GM11168 (cell line): Measurements from ENCODE around the gene PLAU.
"Not testable (repeated sequence)": the region's sequence is repeated elsewhere in the genome, so short reads cannot be mapped to it uniquely, and the experiment has no call there.

Experiments used
- in situ Hi-C: fragments of 300-500 bp; cut with MboI; formaldehyde crosslinking; loops from one replicate; pipeline ENCODE4 v1.12.0; 2022; ENCODE audit warnings: low sequenced_read_pairs; ENCODE audit not compliant: unreplicated experiment

PLAU gene

DNA sequence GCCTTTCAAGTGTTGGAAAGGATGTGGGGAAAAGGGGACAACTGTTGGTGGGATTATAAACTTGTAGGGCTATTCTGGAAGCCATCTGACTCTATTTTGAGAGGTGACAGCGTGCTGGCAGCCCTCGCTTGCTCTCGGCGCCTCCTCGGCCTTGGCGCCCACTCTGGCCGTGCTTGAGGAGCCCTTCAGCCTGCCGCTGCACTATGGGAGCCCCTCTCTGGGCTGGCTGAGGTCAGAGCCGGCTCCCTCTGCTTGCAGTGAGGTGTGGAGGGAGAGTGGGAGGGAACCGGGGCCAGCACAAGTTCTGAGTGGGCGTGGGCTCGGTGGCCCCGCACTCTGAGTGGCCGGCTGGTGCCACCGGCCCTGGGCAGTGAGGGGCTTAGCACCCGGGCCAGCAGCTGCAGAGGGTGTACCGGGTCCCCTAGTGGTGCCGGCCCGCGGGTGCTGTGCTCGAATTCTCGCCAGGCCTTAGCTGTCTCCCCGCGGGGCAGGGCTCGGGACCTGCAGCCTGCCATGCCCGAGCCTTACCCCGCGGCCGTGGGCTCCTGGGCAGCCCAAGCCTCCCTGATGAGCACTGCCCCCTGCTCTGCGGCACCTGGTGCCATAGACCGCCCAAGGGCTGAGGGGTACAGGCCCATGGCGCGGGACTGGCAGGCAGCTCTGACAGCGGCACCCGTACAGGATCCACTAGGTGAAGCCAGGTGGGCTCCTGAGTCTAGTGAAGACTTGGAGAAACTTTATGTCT is 33.6 kb downstream of the PLAU start:
- in situ Hi-C loops, result loop anchor here (10.0 kb wide), 1 partner anchor 100 kb away; no protein-coding TSS in a partner anchor

DNA sequence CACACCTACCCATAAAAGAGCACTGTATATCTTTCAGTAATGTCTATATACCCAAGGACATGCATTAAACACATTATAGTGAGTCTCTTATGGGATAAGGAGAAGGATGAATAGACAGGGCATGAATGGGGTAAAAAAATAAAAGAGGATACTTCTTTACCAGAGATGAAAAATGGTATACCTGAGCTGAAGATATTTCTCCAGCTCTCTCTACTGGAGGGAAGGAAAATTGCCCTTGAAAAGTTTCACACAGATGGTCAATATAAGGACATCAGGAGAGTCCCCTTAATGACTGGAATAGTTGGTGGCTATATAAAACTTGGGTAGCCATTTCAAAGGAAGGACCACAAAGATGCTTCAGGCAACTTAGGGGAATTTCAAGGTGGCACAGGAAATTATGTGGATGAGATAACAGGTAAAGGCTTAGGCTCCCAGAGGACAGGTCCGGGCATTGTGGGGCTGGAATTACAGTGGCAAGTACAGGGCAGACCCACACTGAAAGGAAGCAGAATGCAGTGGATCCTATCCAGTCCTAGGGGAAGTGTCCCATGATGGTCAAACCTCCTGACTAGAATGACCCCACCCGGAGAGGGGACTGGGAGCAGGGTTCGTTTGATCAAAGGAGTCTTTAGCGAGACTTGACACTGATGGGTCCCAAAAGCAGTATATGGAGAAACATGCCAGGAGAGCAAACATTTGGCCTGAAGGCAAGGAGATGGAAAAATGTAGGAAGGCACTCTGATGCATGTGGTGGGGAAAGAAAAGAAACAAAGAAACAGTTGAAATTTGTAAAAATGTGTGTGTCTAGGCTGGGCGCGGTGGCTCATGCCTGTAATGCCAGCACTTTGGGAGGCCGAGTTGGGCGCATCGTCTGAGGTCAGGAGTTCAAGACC is 35.6 kb downstream of the PLAU start:
- in situ Hi-C loops, result loop anchor here (10.0 kb wide), 1 partner anchor 102 kb away; no protein-coding TSS in a partner anchor

DNA sequence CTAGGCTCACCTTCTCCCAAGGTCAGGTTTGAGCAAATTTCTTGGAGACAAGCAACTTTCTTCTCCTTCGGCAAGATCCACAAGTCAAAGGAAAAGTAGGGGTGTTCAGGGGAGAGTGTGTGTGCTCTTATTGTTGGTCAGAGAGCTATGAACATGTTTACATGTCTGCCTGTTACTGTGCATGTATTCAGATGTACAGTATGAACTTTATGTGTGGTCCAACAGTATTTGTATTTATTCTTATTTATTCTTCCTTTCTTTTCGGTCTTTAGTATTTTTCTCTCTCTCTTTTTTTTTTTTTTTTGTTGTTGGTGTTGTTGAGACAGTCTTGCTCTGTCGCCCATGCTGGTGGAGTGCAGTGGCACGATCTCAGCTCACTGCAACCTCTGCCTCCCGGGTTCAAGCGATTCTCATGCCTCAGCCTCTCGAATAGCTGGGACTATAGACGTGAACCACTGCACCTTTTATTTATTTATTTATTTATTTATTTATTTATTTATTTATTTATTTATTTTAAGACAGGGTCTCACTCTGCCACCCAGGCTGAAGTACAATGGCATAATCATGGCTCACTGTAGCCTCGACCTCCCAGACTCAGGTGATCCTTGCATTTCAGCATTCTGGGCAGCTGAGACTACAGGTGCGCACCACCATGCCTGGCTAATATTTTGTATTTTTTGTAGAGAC is 38.2 kb downstream of the PLAU start:
- in situ Hi-C loops, result loop anchor here (10.0 kb wide), 1 partner anchor 104 kb away; no protein-coding TSS in a partner anchor

DNA sequence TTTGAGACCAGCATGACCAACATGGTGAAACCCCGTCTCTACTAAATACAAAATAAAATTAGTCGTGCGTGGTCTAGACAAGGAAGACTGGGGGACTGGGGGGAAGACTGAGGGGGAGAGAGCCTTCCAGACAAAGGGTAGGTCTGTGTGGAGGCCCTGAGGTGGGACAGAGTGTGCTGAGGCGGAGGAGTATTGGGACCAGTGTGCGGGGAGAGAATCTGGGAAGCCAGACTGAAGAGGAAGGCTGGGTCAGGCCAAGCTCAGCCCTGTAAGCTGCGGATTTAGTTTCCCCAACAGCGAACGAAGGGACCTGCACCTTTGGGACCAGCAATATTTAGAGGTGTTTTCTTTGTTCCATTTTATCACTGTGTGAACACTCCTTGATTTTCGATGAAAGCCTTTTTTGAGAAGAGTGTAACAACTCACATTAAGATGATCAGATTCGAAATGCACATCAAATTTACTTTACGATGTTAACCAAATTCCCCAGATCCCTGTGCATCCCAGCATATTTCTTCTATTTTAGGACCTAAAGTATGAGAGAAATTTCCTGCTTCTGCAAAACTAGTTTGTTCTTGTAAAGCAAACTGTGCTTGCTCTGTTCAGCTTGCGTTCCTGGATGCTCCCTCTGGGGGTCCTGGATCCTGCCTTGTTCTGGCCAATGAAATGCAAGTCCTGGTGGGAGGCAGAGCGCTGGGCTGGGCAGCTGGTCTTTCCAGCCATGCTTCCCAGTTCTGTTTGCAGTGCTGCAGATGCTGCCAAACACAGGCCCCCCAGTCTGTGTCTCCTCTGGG is 39.4 kb downstream of the PLAU start:
- in situ Hi-C loops, result no loop called here

DNA sequence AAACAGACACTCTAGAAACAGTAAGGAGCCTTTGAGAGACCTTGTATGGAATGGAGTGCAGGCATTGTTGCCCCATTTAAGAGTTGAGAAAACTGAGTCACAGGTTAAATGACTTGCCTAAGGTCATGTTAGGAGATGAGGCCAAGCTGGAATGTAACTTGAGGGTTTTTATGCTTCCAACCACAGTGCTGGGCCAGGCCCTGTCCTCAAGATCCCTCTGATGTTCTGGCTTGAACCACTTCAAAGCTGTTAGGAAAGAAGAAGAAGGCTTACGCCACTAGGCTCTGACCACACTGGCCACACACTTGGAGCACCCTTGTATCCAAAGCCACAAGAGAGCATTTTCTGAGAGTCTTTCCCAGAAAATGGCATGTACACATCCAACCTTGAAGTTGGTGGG is 42.7 kb downstream of the PLAU start:
- in situ Hi-C loops, result no loop called here

DNA sequence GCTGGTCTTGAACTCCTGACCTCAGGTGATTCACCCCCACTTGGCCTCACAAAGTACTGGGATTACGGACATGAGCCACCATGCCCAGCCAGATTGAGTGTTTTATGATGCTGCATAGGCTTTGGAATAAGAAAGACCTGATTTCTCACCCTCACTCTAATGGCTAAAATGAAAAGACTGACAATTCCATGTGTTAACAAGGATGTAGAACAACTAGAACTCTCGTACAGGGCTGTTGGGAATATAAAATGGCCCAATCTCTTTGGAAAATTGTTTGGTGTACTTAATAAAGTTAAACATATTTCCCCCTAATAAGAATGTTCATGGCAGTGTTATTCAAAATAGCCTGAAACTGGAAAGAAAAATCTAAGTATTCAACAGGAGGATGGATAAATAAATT is 43.8 kb downstream of the PLAU start:
- in situ Hi-C loops, result no loop called here

DNA sequence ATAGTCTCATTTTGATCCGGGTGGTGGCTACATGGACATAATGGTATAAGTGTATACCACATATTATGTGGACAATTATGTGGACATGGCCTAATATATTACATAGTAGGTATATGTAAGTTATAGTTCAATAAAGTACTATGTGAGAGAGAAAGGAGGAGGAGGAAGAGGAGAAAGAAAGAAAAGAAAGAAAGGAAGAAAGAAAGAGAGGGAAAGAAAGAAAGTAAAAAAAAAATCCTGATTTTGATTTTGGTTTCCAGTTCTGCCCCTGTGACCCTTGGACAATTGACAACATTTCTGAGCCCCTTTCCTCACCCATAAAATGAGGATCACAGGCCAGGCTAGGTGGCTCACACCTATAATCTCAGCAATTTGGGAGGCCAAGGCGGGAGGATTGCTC is 44.8 kb downstream of the PLAU start:
- in situ Hi-C loops, result no loop called here

DNA sequence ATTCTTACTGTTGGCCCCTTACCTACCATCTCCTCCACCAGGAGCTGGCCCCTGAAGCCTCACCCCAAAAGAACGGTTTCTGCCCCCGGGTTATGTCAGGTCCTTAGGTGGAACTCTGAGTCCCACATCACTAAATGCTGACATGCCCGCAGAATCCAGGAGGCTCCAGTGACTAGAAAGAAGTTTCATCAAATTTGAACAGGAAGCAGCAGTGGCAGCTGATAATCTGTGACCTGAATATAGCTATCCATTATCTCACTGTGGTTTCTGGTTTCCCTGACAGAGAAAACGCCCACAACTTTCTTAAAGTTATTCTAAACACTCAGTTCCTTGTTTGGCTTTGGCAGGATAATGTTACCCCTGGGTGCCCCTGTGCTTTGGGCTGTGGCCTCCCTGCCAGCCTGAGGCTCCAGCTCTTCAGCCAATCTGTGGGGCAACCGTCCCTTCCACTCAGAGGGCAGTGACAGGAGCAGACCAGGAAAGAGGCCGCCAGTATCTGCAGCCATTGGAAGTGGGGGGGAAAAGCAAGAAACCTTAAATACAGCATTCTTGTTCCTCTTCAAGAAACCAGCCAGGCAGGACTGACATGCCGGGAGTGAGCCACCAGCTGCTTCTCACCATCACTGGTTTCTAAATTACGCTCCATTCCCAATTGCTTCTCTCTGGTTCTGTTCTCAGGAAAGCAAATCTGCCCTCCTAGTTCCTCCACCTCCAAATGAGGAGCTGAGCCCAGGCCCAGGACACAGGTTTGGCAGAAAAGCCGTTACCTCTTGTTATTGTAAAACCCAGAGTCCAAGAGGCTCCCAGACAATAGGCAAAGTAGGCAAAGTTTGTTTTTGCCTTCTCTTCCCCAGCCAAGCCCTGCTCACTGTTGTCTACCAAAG is 45.8 kb downstream of the PLAU start:
- in situ Hi-C loops, result no loop called here

DNA sequence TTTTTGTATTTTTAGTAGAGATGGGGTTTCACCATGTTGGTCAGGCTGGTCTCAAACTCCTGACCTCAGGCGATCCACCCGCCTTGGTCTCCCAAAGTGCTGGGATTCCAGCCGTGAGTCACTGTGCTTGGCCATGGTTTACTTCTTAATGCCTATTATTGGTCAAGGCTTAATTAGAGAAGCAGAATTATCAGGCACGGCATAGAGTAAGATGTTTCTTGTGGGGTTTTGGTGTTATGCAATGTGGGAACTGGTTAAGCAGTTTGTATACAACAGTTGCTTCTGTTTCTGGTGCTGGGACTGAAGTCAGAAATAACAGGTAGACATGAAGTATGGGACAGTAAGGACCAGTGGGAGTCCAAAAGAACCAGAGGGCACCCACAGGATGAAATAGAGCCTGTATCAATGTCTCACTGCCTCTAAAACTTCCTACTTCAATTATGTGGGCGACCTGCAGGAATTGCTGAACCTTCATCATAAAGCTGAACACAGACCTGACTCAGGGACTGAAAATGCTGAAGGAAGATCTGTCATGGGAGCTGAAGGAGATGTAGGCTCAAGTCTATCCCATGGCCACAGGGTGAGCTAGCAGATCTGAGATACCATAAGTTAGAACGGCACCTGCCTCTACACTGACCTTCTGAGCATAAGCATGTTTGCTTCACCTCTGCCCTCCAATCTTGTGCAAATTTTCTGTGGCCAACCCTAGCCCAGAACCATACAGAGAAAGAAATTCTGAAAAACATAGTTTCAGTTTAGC is 48.7 kb downstream of the PLAU start:
- in situ Hi-C loops, result no loop called here

DNA sequence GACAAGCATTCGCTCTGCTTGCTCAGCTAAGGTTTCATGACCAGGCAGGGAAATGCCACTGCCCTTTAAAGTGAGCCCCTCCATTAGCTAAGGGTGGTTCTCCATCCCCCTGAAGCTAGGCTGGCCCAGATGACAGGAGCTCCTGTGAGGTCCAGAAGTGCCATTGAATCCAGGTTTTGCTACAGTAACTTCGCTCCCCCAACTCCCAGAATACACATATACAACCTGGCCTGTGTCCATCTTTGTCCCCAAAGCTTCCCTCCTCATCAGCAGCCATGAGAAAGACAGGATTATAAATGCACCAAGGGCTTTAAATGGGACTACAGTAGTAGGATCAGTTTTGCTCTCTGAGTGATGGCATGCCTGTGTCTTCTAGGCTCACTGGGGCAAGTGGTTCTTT is 51.5 kb downstream of the PLAU start:
- in situ Hi-C loops, result no loop called here

DNA sequence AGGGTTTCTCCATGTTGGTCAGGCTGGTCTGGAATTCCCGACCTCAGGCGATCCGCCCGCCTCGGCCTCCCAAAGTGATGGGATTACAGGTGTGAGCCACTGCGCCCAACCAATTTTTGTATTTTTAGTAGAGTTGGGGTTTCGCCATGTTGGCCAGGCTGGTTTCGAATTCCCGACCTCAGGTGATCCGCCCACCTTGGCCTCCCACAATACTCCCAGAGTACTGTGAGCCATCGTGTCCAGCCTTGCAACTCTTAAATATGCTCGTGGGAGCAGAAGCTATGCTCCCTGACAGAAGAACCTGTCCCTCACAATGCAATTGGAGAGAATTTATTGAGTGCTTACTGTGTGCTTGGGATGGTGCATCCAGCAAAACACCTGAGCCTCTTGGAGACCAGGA is 52.6 kb downstream of the PLAU start:
- in situ Hi-C loops, result not testable (repeated sequence)

DNA sequence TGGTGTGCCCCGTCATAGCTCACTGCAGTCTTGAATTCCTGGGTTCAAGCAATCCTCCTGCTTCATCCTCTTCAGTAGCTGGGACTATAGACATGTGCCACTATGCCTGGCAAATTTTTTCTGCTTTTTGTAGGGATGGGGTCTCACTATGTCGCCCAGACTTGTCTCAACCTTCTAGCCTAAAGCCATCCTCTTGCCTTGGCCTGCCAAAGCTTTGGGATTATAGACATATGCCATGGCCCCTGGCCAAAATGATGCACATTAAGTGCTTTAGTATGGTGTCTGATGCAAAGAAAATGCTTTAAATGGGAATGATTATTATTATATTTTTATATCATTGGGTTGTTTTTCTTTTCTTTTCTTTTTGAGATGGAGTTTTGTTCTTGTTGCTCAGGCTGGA is 53.8 kb downstream of the PLAU start:
- in situ Hi-C loops, result no loop called here

DNA sequence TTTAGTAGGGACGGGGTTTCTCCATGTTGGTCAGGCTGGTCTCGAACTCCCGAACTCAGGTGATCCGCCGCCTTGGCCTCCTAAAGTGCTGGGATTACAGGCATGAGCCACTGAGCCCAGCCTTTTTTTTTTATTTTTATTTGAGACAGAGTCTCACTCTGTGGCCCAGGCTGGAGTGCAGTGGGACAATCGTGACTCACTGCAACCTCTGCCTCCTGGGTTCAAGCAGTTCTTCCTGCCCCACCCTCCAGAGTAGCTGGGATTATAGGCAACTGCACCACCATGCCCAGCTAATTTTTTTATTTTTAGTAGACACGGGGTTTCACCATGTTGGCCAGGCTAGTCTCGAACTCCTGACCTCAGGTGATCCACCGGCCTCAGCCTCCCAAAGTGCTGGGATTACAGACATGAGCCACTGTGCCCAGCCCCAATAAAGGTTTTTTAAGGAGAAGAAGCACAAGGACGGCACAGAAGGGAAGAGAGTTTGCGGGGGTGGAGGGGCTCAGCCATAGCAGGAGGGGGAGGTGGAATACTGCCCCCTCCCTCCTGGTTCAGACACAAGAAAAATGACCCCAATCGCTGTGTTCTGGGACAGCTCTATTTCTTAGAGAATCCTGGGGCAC is 54.4 kb downstream of the PLAU start:
- in situ Hi-C loops, result not testable (repeated sequence)

DNA sequence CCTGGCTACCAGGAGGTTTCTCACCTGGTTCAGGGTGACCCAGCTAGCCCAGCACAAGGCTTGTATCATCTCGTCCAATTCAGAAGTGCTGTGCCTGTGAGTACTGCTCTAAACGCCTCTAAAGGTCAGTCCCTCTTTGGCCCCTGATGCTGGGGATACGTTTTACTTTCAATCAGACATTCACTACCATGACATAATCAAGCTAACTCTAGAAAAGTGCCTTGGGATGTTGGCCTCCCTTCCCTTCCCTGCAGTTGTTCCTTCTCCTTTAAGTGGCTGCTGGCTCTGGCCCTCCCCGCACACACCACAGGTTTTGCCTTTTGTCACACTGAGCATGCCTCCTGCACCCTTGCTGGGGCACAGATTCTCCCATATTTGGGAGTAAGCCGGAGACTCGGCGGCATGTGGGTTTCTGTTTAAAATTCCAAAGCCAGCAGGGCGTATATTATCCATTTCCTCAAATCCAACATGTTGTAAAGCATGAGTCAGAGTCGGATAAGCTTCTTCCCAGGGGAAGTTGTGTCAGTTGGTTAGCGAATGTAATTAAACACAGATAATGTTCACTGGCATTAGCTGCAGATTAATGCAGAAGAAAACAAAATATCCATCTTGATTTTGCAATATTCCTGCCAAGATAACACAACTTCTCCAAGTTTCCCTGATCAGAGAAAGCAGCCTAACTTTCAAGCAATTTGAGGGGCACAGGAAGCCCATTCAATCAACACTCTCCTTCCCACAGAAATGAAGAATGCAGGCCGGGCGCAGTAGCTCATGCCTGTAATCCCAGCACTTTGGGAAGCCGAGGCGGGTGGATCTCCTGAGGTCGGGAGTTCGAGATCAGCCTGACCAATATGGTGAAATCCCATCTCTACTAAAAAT is 55.2 kb downstream of the PLAU start:
- in situ Hi-C loops, result no loop called here

DNA sequence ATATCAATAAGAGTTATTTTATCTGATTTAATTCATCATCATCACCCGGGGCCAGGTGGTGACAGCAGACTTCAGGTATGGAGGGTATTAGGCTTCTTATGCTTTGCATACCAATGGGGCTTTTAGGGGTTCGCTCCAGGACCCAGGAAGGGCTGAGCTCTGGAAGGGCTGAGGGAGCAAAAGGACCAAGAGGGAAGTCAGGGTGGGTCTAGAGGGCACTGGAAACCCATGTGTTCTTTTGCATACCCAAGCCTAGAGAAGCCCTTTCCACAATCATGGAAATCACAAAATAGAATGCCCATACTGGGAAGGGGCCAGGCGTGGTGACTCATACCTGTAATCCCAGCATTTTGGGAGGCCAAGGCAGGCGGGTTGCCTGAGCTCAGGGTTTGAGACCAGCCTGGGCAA is 56.1 kb downstream of the PLAU start:
- in situ Hi-C loops, result no loop called here
